HUES6 (cell line): Measurements from ENCODE around the gene TMEM128.

Experiments used
- H3K27ac ChIP-seq: 2 replicates; pipeline ENCODE4 v1.7.0; 2013; ENCODE audit warnings: low read depth, mild to moderate bottlenecking, low read length, inconsistent platforms
- H3K27me3 ChIP-seq: 2 replicates; pipeline ENCODE4 v1.6.1; 2013; ENCODE audit warnings: low read length; ENCODE audit not compliant: control insufficient read depth, insufficient read depth
- H3K36me3 ChIP-seq: 2 replicates; pipeline ENCODE4 v1.6.1; 2013; ENCODE audit warnings: low read length; ENCODE audit not compliant: control insufficient read depth, insufficient read depth
- H3K4me1 ChIP-seq: 2 replicates; pipeline ENCODE4 v1.6.1; 2013; ENCODE audit warnings: low read length; ENCODE audit not compliant: control insufficient read depth, insufficient read depth
- H3K4me3 ChIP-seq: 2 replicates; pipeline ENCODE4 v1.5.1; 2013; ENCODE audit warnings: low read depth, low read length
- H3K9ac ChIP-seq: one replicate; pipeline ENCODE4 v1.6.1; 2013; ENCODE audit warnings: mild to moderate bottlenecking, low read length
- H3K9me3 ChIP-seq: 2 replicates; pipeline ENCODE4 v1.6.1; 2013; ENCODE audit warnings: low read depth, low read length; ENCODE audit not compliant: control insufficient read depth, insufficient read depth

TMEM128 gene, protein sequence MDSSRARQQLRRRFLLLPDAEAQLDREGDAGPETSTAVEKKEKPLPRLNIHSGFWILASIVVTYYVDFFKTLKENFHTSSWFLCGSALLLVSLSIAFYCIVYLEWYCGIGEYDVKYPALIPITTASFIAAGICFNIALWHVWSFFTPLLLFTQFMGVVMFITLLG

GRCh38 chr4:4248029-4248884 lies at the start of gene TMEM128:
Gene TMEM128 (minus strand): TSS chr4:4248223. CDS start chr4:4248202, 21 bp downstream.
- peak within 1 kb of the TSS; percentile 96 for H3K9ac ChIP-seq
- H3K9me3 ChIP-seq, result no peaks in the 10 kb centered on the region
- peaks cover 27% of the 10 kb centered on the region for H3K36me3 ChIP-seq
- H3K27ac ChIP-seq, result peak within 1 kb of the TSS; percentile 82
- peak within 1 kb of the TSS; percentile 81 for H3K4me3 ChIP-seq
- H3K4me1 ChIP-seq, result peaks cover 7% of the 10 kb centered on the region; the same call in 1 of the 2 replicates
- peaks cover 5% of the 10 kb centered on the region; the same call in 1 of the 2 replicates for H3K27me3 ChIP-seq

DNA sequence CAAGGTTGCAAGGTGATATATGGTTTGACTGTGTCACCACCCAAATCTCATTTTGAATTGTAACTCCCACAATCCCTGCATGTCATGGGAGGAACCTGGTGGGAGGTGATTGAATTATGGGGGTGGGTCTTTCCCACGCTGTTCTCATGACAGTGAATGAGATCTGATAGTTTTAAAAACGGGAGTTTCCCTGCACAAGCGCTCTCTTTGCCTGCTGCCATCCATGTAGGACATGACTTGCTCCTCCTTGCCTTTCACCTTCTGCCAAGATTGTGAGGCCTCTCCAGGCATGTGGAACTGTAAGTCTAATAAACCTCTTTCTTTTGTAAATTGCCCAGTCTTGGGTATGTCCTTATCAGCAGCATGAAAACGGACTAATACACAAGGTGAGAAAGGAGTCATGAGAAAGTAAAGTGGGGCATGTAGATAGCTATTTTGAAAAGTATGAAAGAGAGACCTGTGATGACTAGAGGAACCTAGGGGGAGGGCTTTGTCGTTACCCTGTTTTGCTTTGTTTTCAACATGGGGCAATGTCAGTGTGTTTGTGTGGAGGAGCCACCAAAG lies 48.3 kb upstream of the TMEM128 start:
- Histone ChIP-seq H3K27me3 (no peaks in the 10 kb centered on the region), H3K36me3 (peaks cover 3% of the 10 kb centered on the region; the same call in 1 of the 2 replicates), H3K27ac (no peak overlapping the region), H3K9ac (no peak overlapping the region), H3K4me3 (no peak overlapping the region), H3K9me3 (peaks cover 2% of the 10 kb centered on the region; the same call in 1 of the 2 replicates), H3K4me1 (no peaks in the 10 kb centered on the region; the same call in 1 of the 2 replicates)

DNA sequence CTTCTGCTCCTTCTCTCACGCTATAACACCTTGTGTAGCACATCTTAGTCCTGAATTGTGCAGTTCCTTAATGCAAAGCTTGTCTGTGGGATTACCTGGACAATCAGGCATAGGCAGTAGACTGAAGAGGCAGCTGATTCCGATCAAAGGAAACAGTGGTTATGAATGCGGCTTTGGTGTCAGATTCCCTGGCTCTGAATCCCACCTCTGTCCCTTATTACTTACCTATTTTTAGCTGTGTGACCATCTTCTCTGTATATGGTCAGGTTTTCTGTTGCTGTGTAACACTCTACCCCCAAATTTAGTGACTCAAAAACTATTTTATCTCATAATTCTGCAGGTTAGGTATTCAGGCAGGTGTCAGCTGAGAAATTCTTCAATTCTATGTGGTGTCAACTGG lies 45.3 kb upstream of the TMEM128 start:
- Histone ChIP-seq H3K9me3 (peaks cover 2% of the 10 kb centered on the region; the same call in 1 of the 2 replicates), H3K9ac (no peak overlapping the region), H3K27ac (no peak overlapping the region), H3K36me3 (no peaks in the 10 kb centered on the region; the same call in 1 of the 2 replicates), H3K27me3 (no peaks in the 10 kb centered on the region), H3K4me1 (peaks cover 11% of the 10 kb centered on the region; the same call in 1 of the 2 replicates), H3K4me3 (no peak overlapping the region)

- Histone ChIP-seq H3K9ac (peak within 1 kb of the TSS; percentile 73), H3K4me1 (peaks cover 11% of the 10 kb centered on the region; the same call in 1 of the 2 replicates), H3K27ac (no peak within 1 kb of the TSS), H3K36me3 (peaks cover 17% of the 10 kb centered on the region), H3K27me3 (no peaks in the 10 kb centered on the region), H3K9me3 (no peaks in the 10 kb centered on the region), H3K4me3 (peak within 1 kb of the TSS; percentile 92)
Measured at GRCh38 chr4:4289941-4290850, 42.2 kb upstream of the TMEM128 start, which contains the start of the genes LYAR and ZBTB49. Gene LYAR (minus strand): TSS chr4:4290154. CDS start chr4:4283742, 6,412 bp downstream. Gene ZBTB49 (plus strand): TSS chr4:4290251. CDS start chr4:4299946, 9,695 bp downstream.

- Histone ChIP-seq H3K27ac (no peak overlapping the region), H3K36me3 (peaks cover 23% of the 10 kb centered on the region), H3K9ac (peak overlapping the region; percentile 73), H3K4me3 (peak overlapping the region; percentile 92), H3K4me1 (peaks cover 11% of the 10 kb centered on the region; the same call in 1 of the 2 replicates), H3K27me3 (no peaks in the 10 kb centered on the region), H3K9me3 (no peaks in the 10 kb centered on the region)
Measured at GRCh38 chr4:4289597-4289940, 41.5 kb upstream of the TMEM128 start.

DNA sequence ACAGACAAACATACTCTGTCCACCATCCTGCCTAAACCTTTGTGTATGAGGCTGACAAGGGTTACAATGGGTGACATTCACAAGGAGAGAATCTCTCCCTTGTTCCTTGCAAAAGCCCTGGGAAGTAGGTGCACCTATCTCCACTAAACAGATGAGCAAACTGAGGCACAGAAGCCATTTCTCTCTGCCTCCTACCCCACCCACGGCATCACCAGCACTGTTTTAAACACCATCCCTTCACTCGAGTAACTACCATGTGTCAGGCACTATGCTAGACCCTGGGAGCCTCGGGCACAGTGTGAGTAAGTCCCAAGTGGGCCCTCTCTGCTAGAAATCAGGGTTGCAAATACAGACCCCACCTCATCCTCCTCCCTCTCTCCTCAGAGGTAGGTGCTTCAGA lies 41.0 kb upstream of the TMEM128 start:
- Histone ChIP-seq H3K9me3 (no peaks in the 10 kb centered on the region), H3K36me3 (peaks cover 29% of the 10 kb centered on the region), H3K9ac (peak overlapping the region; percentile 73), H3K27me3 (no peaks in the 10 kb centered on the region), H3K4me3 (peak overlapping the region; percentile 92), H3K4me1 (peaks cover 11% of the 10 kb centered on the region; the same call in 1 of the 2 replicates), H3K27ac (no peak overlapping the region)

- Histone ChIP-seq H3K4me1 (peaks cover 11% of the 10 kb centered on the region; the same call in 1 of the 2 replicates), H3K27me3 (no peaks in the 10 kb centered on the region), H3K9me3 (no peaks in the 10 kb centered on the region), H3K36me3 (peaks cover 38% of the 10 kb centered on the region), H3K9ac (no peak overlapping the region), H3K27ac (no peak overlapping the region), H3K4me3 (no peak overlapping the region)
Measured at GRCh38 chr4:4288098-4288497, 40.1 kb upstream of the TMEM128 start.

DNA sequence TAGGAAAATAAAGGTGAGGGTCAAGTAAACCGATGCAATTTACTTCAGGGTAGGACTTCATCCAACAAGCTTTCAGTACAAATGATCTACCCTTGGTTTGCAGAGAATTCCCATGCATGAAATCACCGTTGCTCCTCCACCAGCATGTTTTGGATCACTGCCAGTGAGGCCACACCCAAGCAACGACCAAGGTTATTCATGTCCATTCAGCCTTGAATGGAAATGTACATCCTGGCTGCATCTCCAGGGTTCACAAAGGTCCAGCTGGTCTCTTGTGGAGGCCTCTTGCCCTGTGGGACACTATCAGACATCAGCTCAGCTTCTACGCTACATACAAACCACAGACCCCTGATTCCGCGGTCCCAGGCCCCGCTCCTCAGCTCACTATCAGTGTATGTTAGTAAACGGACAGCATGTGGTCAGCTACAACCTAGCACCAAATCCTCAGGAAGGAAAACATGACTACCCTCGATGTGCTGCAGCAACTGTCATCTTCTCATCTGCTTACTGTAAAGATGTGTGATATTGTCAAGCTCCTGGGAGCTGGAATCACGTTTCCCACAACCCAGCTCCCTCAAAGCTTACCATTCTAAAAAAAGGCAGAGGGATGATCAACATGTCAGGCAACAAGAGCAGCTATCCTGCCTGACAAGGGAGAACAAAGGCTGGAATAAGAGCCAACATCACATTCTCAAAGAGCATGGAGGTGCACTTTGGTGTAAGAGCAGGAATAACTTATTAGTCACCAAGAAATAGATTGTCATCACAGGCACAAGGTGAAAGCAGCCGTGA lies 37.0 kb upstream of the TMEM128 start:
- Histone ChIP-seq H3K9me3 (no peaks in the 10 kb centered on the region), H3K27me3 (no peaks in the 10 kb centered on the region), H3K4me1 (peaks cover 6% of the 10 kb centered on the region; the same call in 1 of the 2 replicates), H3K36me3 (peaks cover 68% of the 10 kb centered on the region), H3K4me3 (no peak overlapping the region), H3K27ac (no peak overlapping the region), H3K9ac (no peak overlapping the region)

- H3K27ac ChIP-seq, result no peak overlapping the region
- no peaks in the 10 kb centered on the region for H3K27me3 ChIP-seq
- no peak overlapping the region for H3K4me3 ChIP-seq
- H3K4me1 ChIP-seq, result no peaks in the 10 kb centered on the region
- H3K36me3 ChIP-seq, result peaks cover 91% of the 10 kb centered on the region
- no peak overlapping the region for H3K9ac ChIP-seq
- no peaks in the 10 kb centered on the region for H3K9me3 ChIP-seq
Measured at GRCh38 chr4:4281787-4282186, 33.8 kb upstream of the TMEM128 start.

GRCh38 chr4:4277531-4277930 lies 29.5 kb upstream of the TMEM128 start:
- Histone ChIP-seq H3K36me3 (peaks cover 90% of the 10 kb centered on the region), H3K9ac (no peak overlapping the region), H3K4me3 (no peak overlapping the region), H3K27ac (no peak overlapping the region), H3K4me1 (no peaks in the 10 kb centered on the region), H3K9me3 (no peaks in the 10 kb centered on the region), H3K27me3 (no peaks in the 10 kb centered on the region)
